Vagina (tissue), 2 donors: ENCODE results near the gene MRTFA. TPM values are rescaled to one million over a fixed set of nuclear protein-coding genes. Genes with fewer than 3 reads are reported as not detected.
"Not testable (repeated sequence)": the region's sequence is repeated elsewhere in the genome, so short reads cannot be mapped to it uniquely, and the experiment has no call there.

Experiments
- DNase-seq, 2 donors: peaks; one replicate each; pipeline ENCODE4 v3.0.0-alpha.2; 2017; ENCODE audit errors: extremely low spot score in 2 of 2
- H3K27ac ChIP-seq: fragments of 200-600 bp; sonication (generic); one replicate; pipeline ENCODE4 v1.5.1; 2019
- H3K27me3 ChIP-seq: fragments of 200-600 bp; sonication (generic); one replicate; pipeline ENCODE4 v1.5.1; 2019
- H3K36me3 ChIP-seq, 2 donors: fragments of 200-600 bp; sonication (generic); one replicate each; pipeline ENCODE4 v1.5.1; 2017 to 2019
- H3K4me1 ChIP-seq: fragments of 200-600 bp; sonication (generic); one replicate; pipeline ENCODE4 v1.5.1; 2019
- H3K4me3 ChIP-seq, 2 donors: fragments of 200-600 bp; sonication (generic); 1 replicate in 1 of 2; 2 replicates in 1 of 2; pipeline ENCODE4 v1.5.1; 2016 to 2019
- H3K9me3 ChIP-seq: fragments of 200-600 bp; sonication (generic); one replicate; pipeline ENCODE4 v1.5.1; 2019
- POLR2A ChIP-seq, 2 donors: fragments of 450-650 bp; IDR thresholded peaks; one replicate each; pipeline ENCODE4 v1.6.1; 2017; ENCODE audit warnings: antibody characterized with exemption in 2 of 2, mild to moderate bottlenecking in 2 of 2, moderate library complexity in 2 of 2
- POLR2AphosphoS5 ChIP-seq, 2 donors: sonication (generic); formaldehyde crosslinking; IDR thresholded peaks; one replicate each; pipeline ENCODE4 v1.9.0; 2017; ENCODE audit warnings: antibody characterized with exemption in 2 of 2, mild to moderate bottlenecking in 2 of 2, low read depth in 1 of 2; ENCODE audit not compliant: insufficient read depth in 1 of 2
- intact Hi-C: fragments of 100-400 bp; cut with DNase I; formaldehyde crosslinking; loops from one replicate; pipeline ENCODE4 v1.15.1; 2023
- total RNA-seq: library from RNA; depleted of rRNA; stranded (reverse); fragments of >200 nt; gene quantifications from one replicate; pipeline ENCODE4 v1.2.3, GENCODE V29; 2016
- TF ChIP-seq, protein P1 (sequence below), 3 experiments: fragments of 450-650 bp in 2 of 3; fragments of 200-600 bp in 1 of 3; sonication (generic) in 1 of 3; IDR thresholded peaks; one replicate each; pipeline ENCODE4 v1.5.1; 2017 to 2019; ENCODE audit warnings: antibody characterized with exemption in 3 of 3, mild to moderate bottlenecking in 2 of 3, moderate library complexity in 2 of 3

The MRTFA gene
- total RNA-seq, 1 donor from 2014 or later = 99.4 TPM

DNA sequence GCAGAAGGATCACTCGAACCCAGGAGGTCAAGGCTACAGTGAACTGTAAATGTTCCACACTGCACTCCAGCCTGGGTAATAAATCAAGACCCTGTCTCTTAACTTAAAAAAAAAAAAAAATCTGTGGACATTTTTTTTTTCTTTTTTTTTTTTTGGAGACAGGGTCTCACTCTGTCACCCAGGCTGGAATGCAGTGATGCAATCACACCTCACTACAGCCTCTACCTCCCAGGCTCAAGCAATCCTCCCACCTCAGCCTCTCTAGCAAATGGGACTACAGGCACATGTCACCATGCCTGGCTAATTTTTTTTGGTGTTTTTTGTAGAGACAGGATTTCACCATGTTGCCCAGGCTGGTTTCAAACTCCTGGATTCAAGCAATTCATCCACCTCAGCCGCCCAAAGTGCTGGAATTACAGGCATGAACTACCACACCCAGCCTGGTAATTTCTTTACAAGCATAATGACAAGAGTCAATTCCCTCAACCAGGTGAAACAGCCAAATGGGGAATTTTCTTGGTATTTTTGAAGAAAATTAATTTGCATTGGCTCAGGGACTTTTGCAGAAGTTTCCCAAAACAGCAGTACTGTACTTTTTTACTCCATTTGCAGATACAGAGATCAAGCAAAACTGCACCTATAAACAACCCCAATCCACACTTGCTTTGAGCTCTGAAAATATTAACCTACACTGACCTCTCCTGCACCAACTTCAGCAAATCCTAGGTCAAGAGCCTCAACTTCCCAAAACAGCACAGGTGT, 44.0 kb downstream of the MRTFA start:
- Histone ChIP-seq H3K9me3 (no peaks in the 10 kb centered on the region), H3K36me3 (no peaks in the 10 kb centered on the region), H3K27ac (no peak overlapping the region), H3K27me3 (no peaks in the 10 kb centered on the region), H3K4me1 (peaks cover 19% of the 10 kb centered on the region), H3K4me3 (no peak overlapping the region)
- intact Hi-C loops = no loop called here
- TF ChIP-seq POLR2A (IDR thresholded peaks at IDR 0.05) = no peak
- no peak for TF ChIP-seq POLR2AphosphoS5 (IDR thresholded peaks at IDR 0.05; ENCODE audit: insufficient read depth in 1 of 2, low read depth in 1 of 2)
- TF ChIP-seq, protein P1, sequence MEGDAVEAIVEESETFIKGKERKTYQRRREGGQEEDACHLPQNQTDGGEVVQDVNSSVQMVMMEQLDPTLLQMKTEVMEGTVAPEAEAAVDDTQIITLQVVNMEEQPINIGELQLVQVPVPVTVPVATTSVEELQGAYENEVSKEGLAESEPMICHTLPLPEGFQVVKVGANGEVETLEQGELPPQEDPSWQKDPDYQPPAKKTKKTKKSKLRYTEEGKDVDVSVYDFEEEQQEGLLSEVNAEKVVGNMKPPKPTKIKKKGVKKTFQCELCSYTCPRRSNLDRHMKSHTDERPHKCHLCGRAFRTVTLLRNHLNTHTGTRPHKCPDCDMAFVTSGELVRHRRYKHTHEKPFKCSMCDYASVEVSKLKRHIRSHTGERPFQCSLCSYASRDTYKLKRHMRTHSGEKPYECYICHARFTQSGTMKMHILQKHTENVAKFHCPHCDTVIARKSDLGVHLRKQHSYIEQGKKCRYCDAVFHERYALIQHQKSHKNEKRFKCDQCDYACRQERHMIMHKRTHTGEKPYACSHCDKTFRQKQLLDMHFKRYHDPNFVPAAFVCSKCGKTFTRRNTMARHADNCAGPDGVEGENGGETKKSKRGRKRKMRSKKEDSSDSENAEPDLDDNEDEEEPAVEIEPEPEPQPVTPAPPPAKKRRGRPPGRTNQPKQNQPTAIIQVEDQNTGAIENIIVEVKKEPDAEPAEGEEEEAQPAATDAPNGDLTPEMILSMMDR (IDR thresholded peaks at IDR 0.05) = no peak
- DNase-seq = no peak

DNA sequence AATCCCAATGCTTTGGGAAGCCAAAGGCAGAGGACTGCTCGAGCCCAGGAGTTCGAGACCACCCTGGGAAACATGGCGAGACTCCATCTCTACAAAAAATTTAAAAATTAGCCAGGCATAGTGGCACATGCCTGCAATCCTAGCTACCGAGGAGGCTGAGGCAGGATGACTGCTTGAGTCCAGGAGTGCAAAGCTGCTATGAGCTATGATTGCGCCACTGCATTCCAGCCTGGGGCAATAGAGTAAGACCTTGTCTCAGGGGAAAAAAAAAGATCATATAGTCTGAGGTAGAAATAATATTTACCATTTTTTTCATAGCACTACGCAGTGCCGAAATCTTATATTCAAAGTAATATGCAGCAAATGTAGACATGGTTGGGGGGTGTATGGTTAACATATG, 47.8 kb downstream of the MRTFA start:
- no peaks in the 10 kb centered on the region for H3K27me3 ChIP-seq
- no peaks in the 10 kb centered on the region for H3K9me3 ChIP-seq
- peaks cover 21% of the 10 kb centered on the region for H3K4me1 ChIP-seq
- H3K36me3 ChIP-seq = peaks cover 0 to 6% of the 10 kb centered on the region in 2 donors
- no peak for DNase-seq
- intact Hi-C loops = no loop called here
- H3K27ac ChIP-seq = no peak overlapping the region
- no peak for TF ChIP-seq POLR2AphosphoS5 (IDR thresholded peaks at IDR 0.05; ENCODE audit: insufficient read depth in 1 of 2, low read depth in 1 of 2)
- no peak for TF ChIP-seq POLR2A (IDR thresholded peaks at IDR 0.05)
- TF ChIP-seq, protein P1 (IDR thresholded peaks at IDR 0.05) = no peak
- no peak overlapping the region for H3K4me3 ChIP-seq

- no peak overlapping the region for H3K4me3 ChIP-seq
Measured at GRCh38 chr22:40586781-40587180, 49.7 kb downstream of the MRTFA start.

GRCh38 chr22:40585310-40585751, 51.2 kb downstream of the MRTFA start:
- Histone ChIP-seq H3K27me3 (no peaks in the 10 kb centered on the region), H3K27ac (no peak overlapping the region), H3K4me3 (no peak overlapping the region), H3K9me3 (no peaks in the 10 kb centered on the region), H3K36me3 (peaks cover 0 to 6% of the 10 kb centered on the region in 2 donors), H3K4me1 (peaks cover 13% of the 10 kb centered on the region)
- TF ChIP-seq POLR2AphosphoS5 (IDR thresholded peaks at IDR 0.05; ENCODE audit: insufficient read depth in 1 of 2, low read depth in 1 of 2) (no peak), POLR2A (IDR thresholded peaks at IDR 0.05) (no peak)
- TF ChIP-seq, protein P1 (IDR thresholded peaks at IDR 0.05) = no peak
- DNase-seq = no peak
- intact Hi-C loops = no loop called here

More at GRCh38 chr22:40586781-40587180, 49.7 kb downstream of the MRTFA start:
- H3K9me3 ChIP-seq = no peaks in the 10 kb centered on the region
- DNase-seq = no peak
- intact Hi-C loops = no loop called here
- peaks cover 0 to 6% of the 10 kb centered on the region in 2 donors for H3K36me3 ChIP-seq
- no peaks in the 10 kb centered on the region for H3K27me3 ChIP-seq
- no peak overlapping the region for H3K27ac ChIP-seq
- peaks cover 13% of the 10 kb centered on the region for H3K4me1 ChIP-seq
- TF ChIP-seq, protein P1 (IDR thresholded peaks at IDR 0.05) = no peak
- no peak for TF ChIP-seq POLR2A (IDR thresholded peaks at IDR 0.05)
- TF ChIP-seq POLR2AphosphoS5 (IDR thresholded peaks at IDR 0.05; ENCODE audit: insufficient read depth in 1 of 2, low read depth in 1 of 2) = no peak

DNA sequence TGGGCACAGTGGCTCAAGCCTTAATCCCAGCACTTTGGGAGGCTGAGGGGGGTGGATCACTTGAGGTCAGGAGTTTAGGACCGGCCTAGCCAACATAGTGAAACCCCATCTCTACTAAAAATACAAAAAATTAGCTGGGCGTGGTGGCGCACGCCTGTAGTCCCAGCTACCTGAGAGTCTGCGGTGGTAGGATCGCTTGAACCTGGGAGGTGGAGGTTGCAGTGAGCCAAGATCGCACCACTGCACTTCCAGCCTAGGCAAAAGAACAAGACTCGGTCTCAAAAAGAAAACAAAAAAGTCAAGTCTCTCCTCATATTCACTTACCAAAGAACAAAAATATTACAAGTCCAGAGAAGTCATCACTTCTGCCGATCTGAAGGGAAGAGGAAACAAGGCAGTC, 51.8 kb downstream of the MRTFA start:
- intact Hi-C loops, H3K4me3 ChIP-seq, DNase-seq, H3K27ac ChIP-seq, H3K36me3 ChIP-seq, H3K9me3 ChIP-seq, H3K27me3 ChIP-seq: not testable (repeated sequence)
- peaks cover 13% of the 10 kb centered on the region for H3K4me1 ChIP-seq
